Hematopoietic multipotent progenitor cell treated with erythropoietin and hydrocortisone succinate and interleukin-3 and kit ligand, for 6 days (in vitro differentiated cells): ENCODE results near the gene BCL11A.

Experiments used
- DNase-seq: peaks from one replicate; pipeline ENCODE4 v3.0.0-alpha.2; 2015

The BCL11A gene

GRCh38 chr2:60544062-60544461 lies 9.4 kb downstream of the BCL11A start:
- no peak for DNase-seq

- no peak for DNase-seq
Measured at GRCh38 chr2:60541056-60541651, 12.3 kb downstream of the BCL11A start.

- DNase-seq, result peak; percentile 44
Measured at GRCh38 chr2:60540074-60540473, 13.4 kb downstream of the BCL11A start.

DNA sequence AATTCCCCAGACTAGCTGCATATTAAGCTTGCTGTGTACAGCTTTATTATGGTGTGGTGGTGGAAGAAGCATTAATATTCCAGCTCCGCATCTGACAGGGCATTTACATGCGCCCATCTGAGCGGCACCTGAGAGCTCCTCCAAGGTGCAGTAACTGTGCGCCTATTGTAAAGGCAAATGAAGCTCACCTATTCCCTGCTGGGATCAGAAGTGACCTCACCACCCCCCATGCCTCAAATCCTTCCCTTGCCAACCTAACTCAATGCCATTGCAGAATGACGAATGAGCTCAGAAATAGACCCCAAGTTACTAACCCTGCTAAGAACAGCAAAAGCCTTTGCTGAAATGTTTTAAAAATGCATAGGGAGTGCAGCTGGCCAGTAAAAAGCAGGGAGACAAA lies 14.3 kb downstream of the BCL11A start:
- no peak for DNase-seq

GRCh38 chr2:60538101-60538500 lies 15.4 kb downstream of the BCL11A start:
- DNase-seq, result no peak

DNA sequence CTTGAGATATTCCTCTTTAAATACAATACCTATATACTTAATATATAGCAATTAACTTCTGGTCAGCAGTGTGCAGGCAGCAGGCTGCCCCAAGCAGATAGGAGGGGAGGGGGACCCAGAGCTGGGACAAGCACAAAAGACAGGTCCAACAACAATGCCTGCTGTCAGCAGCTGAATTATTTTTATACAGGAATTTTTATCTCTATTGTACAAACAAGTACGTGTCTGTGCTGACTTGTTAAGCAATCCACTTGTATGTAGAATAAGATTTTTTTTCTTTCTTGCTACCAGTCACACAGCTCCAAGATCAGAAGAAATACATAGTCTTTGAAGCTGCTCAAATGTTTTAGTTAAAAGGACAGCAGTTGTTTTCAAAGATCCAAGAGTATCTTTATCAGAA lies 16.7 kb downstream of the BCL11A start:
- peak; percentile 74 for DNase-seq

DNA sequence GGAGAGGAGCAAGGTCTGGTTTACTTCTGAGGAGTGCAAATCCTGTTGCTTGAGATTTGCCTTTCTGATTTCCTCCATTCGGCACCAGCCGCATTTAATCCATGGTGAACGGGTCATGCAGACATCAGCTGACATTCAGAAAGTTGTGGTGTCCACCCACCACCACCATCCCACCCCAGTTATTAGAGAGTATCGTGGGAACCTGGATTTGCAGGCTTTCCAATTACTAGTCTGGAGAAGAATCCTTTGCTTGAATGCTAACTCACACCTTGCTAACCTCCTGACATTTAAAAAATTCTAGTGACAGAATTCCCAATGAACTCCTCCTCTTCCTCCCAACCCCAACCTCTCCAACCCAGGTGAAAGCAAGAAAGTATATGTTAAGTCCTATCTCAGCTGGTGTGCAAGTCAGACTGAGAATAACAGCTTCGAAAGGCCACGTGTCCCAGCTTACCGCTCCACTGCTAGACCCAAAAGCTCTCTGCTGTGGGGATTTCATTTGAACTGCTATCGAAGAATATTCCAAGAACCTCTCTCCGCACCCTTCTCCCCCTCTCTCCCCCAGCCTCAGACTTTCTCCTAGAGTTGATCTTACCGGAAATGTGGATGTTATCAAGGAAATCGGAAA lies 17.7 kb downstream of the BCL11A start:
- DNase-seq, result no peak

GRCh38 chr2:60534892-60535684 lies 18.4 kb downstream of the BCL11A start:
- no peak for DNase-seq

DNA sequence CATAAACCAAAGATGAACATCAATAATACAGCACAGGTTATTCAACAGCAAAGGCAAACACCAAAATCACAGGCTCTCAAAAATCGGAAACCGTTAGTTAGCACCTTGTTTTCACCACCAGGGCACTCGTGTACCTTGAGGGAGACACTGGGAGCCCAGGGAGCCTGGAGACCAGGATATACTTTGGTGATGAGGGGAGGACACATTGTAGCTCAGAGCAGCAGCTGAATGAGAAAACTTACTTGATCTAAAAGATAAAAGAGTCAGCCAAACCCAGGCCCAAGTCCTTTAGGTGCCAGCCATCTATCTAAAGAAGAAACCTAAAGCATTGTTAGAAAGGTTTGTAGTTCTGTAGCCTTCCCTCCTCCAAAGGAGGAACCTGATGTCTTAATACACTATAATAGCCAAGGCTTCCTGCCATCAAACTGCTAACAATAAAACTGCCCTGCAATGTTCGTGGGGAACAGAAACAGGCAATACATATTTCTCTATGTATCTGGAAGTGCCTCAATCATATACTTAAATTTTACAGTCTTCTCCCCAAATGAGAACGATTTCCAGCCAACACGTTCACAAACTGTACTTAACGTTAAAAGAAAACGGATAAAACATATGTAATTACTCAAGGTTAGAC lies 19.3 kb downstream of the BCL11A start:
- DNase-seq, result peak; percentile 27

- no peak for DNase-seq
Measured at GRCh38 chr2:60533101-60534051, 20.1 kb downstream of the BCL11A start.

DNA sequence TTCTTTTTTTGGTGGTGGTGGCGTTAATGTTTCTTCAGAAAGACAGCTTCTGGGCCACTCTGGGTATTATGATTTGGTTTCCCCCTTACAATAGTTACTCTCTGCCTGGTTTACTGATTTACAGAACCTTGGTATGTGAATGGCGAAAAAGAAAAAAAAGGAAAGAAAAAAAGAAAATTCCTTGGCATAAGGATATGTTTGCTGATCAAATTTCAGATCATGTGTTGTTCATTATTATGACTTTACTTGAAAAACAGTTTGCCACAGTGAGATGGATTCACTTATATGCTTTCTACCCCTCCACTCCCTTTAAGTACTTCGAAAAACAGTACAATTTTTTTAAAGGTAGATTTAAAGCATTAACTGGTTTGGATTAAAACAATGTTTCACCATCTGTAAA lies 21.0 kb downstream of the BCL11A start:
- DNase-seq, result no peak

DNA sequence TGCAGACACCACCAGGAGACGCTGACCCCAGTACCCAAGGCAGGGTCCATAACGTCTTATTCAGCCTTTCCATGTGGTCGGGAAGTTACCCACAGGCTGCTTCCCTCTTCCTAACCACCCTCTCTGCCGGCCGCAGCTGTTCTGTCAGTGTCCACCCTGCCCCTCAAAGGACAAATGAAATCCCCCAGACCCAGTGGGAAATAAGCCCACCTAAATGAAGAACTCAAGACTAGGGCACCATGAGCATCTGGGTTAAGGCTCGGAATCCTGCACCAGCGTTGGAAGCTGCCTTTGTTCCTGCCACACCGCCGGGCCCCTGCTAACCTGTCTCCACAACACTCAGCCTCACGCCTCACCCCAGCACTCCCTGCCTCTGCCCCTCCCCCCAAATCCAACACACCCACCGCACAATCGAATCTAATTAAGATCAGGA lies 21.7 kb downstream of the BCL11A start:
- peak; percentile 60 for DNase-seq

DNA sequence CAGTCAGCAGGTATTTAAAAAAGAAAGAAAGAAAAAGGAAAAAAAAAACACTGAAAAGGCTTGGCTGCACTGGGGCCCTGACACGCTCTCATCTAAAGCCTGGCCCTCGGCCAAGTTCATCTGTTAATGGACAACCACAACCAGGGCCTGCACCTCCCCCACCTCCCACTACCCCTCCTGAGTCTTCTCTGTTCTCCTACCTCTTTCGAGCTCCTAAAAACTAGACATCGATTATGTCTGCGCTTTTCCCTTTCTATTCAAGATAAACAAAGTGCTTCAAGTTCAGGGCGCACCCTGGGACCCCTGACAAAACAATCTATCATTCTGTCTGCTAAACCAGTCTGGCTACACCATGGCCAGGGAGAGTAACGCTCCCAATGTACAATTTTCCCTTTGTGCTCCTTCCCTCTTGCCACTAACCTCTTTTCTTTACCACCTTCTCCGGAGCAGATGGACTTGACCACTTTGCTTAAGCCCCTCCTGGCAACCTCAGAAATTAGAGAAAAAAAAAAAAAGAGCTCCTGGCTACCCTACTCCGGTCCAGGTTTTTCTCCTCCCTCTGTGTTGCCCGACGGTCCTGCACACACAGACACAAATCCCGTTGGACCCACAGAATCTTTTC lies 22.7 kb downstream of the BCL11A start:
- DNase-seq, result peak; percentile 99

- DNase-seq, result peak; percentile 53
Measured at GRCh38 chr2:60529785-60530627, 23.4 kb downstream of the BCL11A start.

GRCh38 chr2:60529136-60529784 lies 24.2 kb downstream of the BCL11A start:
- DNase-seq, result no peak

GRCh38 chr2:60528281-60529020 lies 25.0 kb downstream of the BCL11A start:
- DNase-seq, result no peak

GRCh38 chr2:60527762-60528161 lies 25.7 kb downstream of the BCL11A start:
- DNase-seq, result no peak

DNA sequence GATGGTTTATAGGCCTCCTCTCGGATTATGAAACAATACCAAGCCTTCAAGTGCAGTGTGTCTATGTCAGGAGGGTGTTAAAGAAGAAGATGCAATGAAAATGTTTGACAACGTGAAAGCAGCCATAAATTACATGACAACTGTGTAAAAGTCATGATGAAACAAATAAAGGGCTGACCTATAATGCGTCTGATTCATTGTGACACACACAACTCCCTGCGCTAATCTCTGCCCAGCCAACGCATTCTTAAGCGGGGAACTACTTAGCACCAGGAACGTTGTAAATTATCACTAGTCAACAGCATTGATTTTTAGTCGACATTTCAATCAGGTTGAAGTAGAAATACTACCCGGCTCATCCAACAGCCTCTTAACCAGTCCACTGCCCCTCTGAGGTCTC lies 26.8 kb downstream of the BCL11A start:
- DNase-seq, result no peak

GRCh38 chr2:60525899-60526298 lies 27.6 kb downstream of the BCL11A start:
- peak; percentile 61 for DNase-seq

GRCh38 chr2:60524874-60525273 lies 28.6 kb downstream of the BCL11A start:
- DNase-seq, result no peak
